HEK293 (cell line): Measurements from ENCODE around the gene TM9SF3.

ENCODE experiments used
- CTCF ChIA-PET: fragments of 350-600 bp; formaldehyde crosslinking; extraction: SDS; loops from one replicate; lab custom pipeline; 2021; ENCODE audit warnings: antibody characterized with exemption; lab: Yijun Ruan, JAX
- POLR2A ChIA-PET: fragments of 300-600 bp; formaldehyde crosslinking; extraction: SDS; loops from one replicate; lab custom pipeline; 2020; ENCODE audit warnings: antibody characterized with exemption, inconsistent platforms; lab: Yijun Ruan, JAX
- H3K27ac ChIP-seq: fragments of 200-500 bp; sonication (Bioruptor generic); 2 replicates; pipeline ENCODE4 v1.5.1; 2014; ENCODE audit warnings: low read depth, low read length, control low read depth, inconsistent platforms; ENCODE audit errors: extremely low read depth
- H3K36me3 ChIP-seq, 2 experiments: fragments of 200-500 bp in 1 of 2; sonication (Bioruptor generic) in 1 of 2; 1 replicate in 1 of 2; 2 replicates in 1 of 2; pipeline ENCODE4 v1.5.1; 2014 to 2017; ENCODE audit warnings: inconsistent platforms in 2 of 2, low read length in 2 of 2; ENCODE audit not compliant: control insufficient read depth in 2 of 2, insufficient read depth in 1 of 2
- H3K4me1 ChIP-seq: fragments of 200-500 bp; sonication (Bioruptor generic); 2 replicates; pipeline ENCODE4 v1.5.1; 2014; ENCODE audit warnings: mild to moderate bottlenecking, low read length, inconsistent platforms; ENCODE audit not compliant: control insufficient read depth, insufficient read depth
- H3K4me3 ChIP-seq: 2 replicates; pipeline ENCODE4 v1.5.1; 2011; ENCODE audit warnings: low read depth, mild to moderate bottlenecking, control low read depth, low read length, moderate library complexity
- H3K9me3 ChIP-seq: fragments of 200-500 bp; sonication (Bioruptor generic); 2 replicates; pipeline ENCODE4 v1.5.1; 2014; ENCODE audit warnings: low read depth, low read length, inconsistent platforms; ENCODE audit not compliant: control insufficient read depth, insufficient read depth
- BCL11B ChIP-seq: fragments of 450-650 bp; formaldehyde crosslinking; IDR thresholded peaks from 2 replicates; pipeline ENCODE4 v1.5.1; 2016; ENCODE audit warnings: low read depth, missing biosample characterization, missing genetic modification characterization
- GLIS1 ChIP-seq: fragments of 450-650 bp; formaldehyde crosslinking; IDR thresholded peaks from 2 replicates; pipeline ENCODE4 v1.5.1; 2016; ENCODE audit warnings: missing biosample characterization, missing genetic modification characterization
- KLF16 ChIP-seq: fragments of 450-650 bp; formaldehyde crosslinking; IDR thresholded peaks from 2 replicates; pipeline ENCODE4 v1.5.1; 2017; ENCODE audit warnings: missing biosample characterization, missing genetic modification characterization
- PRDM1 ChIP-seq: fragments of 450-650 bp; formaldehyde crosslinking; IDR thresholded peaks from 2 replicates; pipeline ENCODE4; 2016; ENCODE audit warnings: missing biosample characterization, missing genetic modification characterization
- REST ChIP-seq: fragments of 450-650 bp; formaldehyde crosslinking; IDR thresholded peaks from 2 replicates; pipeline ENCODE4 v1.5.1; 2016; ENCODE audit warnings: missing biosample characterization, missing genetic modification characterization
- SALL2 ChIP-seq: fragments of 450-650 bp; formaldehyde crosslinking; IDR thresholded peaks from 2 replicates; pipeline ENCODE4 v1.5.0; 2017; ENCODE audit warnings: missing biosample characterization, mild to moderate bottlenecking, missing genetic modification characterization, borderline replicate concordance
- ZBTB44 ChIP-seq: fragments of 450-650 bp; IDR thresholded peaks from 2 replicates; pipeline ENCODE4 v1.5.1; 2018; ENCODE audit warnings: missing biosample characterization, mild to moderate bottlenecking, missing genetic modification characterization
- ZEB2 ChIP-seq: fragments of 450-650 bp; formaldehyde crosslinking; IDR thresholded peaks from 2 replicates; pipeline ENCODE4 v1.5.1; 2016; ENCODE audit warnings: missing biosample characterization, missing genetic modification characterization
- ZFP37 ChIP-seq: fragments of 450-650 bp; formaldehyde crosslinking; IDR thresholded peaks from 2 replicates; pipeline ENCODE4 v1.5.1; 2016; ENCODE audit warnings: missing biosample characterization, missing genetic modification characterization
- ZNF16 ChIP-seq: fragments of 450-650 bp; formaldehyde crosslinking; IDR thresholded peaks from 2 replicates; pipeline ENCODE4 v1.5.1; 2016; ENCODE audit warnings: low read depth, missing biosample characterization, missing genetic modification characterization
- ZNF169 ChIP-seq: fragments of 450-650 bp; formaldehyde crosslinking; IDR thresholded peaks from 2 replicates; pipeline ENCODE4 v1.5.1; 2016; ENCODE audit warnings: missing biosample characterization, missing genetic modification characterization
- ZNF184 ChIP-seq: fragments of 450-650 bp; IDR thresholded peaks from 2 replicates; pipeline ENCODE4 v1.5.1; 2018; ENCODE audit warnings: missing biosample characterization, mild to moderate bottlenecking, missing genetic modification characterization
- ZNF221 ChIP-seq: fragments of 450-650 bp; formaldehyde crosslinking; IDR thresholded peaks from 2 replicates; pipeline ENCODE4 v1.5.1; 2017; ENCODE audit warnings: missing biosample characterization, missing genetic modification characterization, borderline replicate concordance
- ZNF302 ChIP-seq: fragments of 450-650 bp; formaldehyde crosslinking; IDR thresholded peaks from 2 replicates; pipeline ENCODE4 v1.5.1; 2016; ENCODE audit warnings: missing biosample characterization, missing genetic modification characterization, low read depth
- ZNF544 ChIP-seq: fragments of 450-650 bp; formaldehyde crosslinking; IDR thresholded peaks from 2 replicates; pipeline ENCODE4 v1.5.0; 2017; ENCODE audit warnings: missing biosample characterization, missing genetic modification characterization
- ZNF600 ChIP-seq: fragments of 450-650 bp; formaldehyde crosslinking; IDR thresholded peaks from 2 replicates; pipeline ENCODE4 v1.5.1; 2016; ENCODE audit warnings: missing biosample characterization, missing genetic modification characterization
- ZNF747 ChIP-seq: fragments of 450-650 bp; formaldehyde crosslinking; IDR thresholded peaks from 2 replicates; pipeline ENCODE4 v1.5.1; 2016; ENCODE audit warnings: missing biosample characterization, missing genetic modification characterization
- ZNF76 ChIP-seq: fragments of 450-650 bp; formaldehyde crosslinking; IDR thresholded peaks from 2 replicates; pipeline ENCODE4; 2016; ENCODE audit warnings: low read depth, missing biosample characterization, missing genetic modification characterization, borderline replicate concordance
- ZNF776 ChIP-seq: fragments of 450-650 bp; formaldehyde crosslinking; IDR thresholded peaks from 2 replicates; pipeline ENCODE4 v1.5.0; 2017; ENCODE audit warnings: missing biosample characterization, missing genetic modification characterization, borderline replicate concordance
- ZNF777 ChIP-seq: fragments of 450-650 bp; formaldehyde crosslinking; IDR thresholded peaks from 2 replicates; pipeline ENCODE4 v1.5.1; 2017; ENCODE audit warnings: missing biosample characterization, missing genetic modification characterization, borderline replicate concordance
- ZSCAN4 ChIP-seq: fragments of 450-650 bp; formaldehyde crosslinking; IDR thresholded peaks from 2 replicates; pipeline ENCODE4 v1.5.1; 2017; ENCODE audit warnings: missing biosample characterization, missing genetic modification characterization
- TF ChIP-seq, protein P1 (sequence below): fragments of 450-650 bp; formaldehyde crosslinking; IDR thresholded peaks from 2 replicates; pipeline ENCODE4 v1.5.1; 2016; ENCODE audit warnings: missing biosample characterization, missing genetic modification characterization
- TF ChIP-seq, protein P2 (sequence below): fragments of 450-650 bp; IDR thresholded peaks from 2 replicates; pipeline ENCODE4 v1.5.1; 2018; ENCODE audit warnings: missing biosample characterization, missing genetic modification characterization

Gene TM9SF3

DNA sequence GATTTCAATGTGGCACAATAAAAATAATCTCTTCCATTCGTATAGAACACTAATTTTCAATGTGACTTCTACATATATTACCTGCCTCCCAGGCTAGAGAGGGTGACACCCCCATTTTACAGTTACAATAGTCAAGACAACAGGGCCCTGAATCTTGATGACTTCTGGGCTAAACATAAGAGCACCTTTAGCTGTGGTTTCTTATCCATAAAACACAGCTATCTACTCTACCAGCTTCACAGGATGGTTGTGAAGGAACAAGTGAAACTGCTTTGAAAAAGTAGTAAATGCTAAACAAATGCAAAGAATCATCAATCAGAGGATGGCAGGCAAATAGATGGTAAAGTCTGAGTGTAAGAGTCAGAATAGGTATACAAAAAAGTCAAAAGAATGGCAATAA is 69.5 kb downstream of the TM9SF3 start:
- peaks cover 11 to 34% of the 10 kb centered on the region in 2 experiments; a peak in 2 of 3 replicates for H3K36me3 ChIP-seq
- CTCF ChIA-PET: interaction anchor here (1.0 kb wide), 1 partner anchor 39 kb away, joined by 5 read pairs; no protein-coding TSS in a partner anchor
- H3K4me3 ChIP-seq: no peak overlapping the region
- H3K4me1 ChIP-seq: peaks cover 5% of the 10 kb centered on the region
- no peaks in the 10 kb centered on the region for H3K9me3 ChIP-seq
- TF ChIP-seq ZNF777 (tag by site-specific recombination): no peak
- H3K27ac ChIP-seq: no peak overlapping the region
- POLR2A ChIA-PET: no interaction called here

DNA sequence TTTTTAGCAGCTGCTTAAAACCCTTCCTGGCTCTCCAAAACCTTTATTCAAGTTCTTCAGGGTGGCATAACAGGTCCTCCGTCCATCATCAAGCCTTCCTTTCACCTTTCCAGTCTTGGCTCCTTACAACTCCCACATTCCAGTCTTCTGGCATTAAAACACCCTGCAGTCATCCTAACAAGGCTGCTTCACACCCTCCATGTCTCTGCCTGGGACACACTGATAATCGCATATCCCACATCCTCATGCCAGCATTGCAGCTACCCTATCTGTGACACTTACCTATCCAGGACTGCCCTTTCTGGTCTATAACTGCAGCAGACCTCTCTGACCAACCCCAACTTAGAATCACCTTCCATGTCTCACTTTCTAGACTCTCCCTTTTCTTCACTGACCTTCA is 70.5 kb downstream of the TM9SF3 start:
- POLR2A ChIA-PET: no interaction called here

DNA sequence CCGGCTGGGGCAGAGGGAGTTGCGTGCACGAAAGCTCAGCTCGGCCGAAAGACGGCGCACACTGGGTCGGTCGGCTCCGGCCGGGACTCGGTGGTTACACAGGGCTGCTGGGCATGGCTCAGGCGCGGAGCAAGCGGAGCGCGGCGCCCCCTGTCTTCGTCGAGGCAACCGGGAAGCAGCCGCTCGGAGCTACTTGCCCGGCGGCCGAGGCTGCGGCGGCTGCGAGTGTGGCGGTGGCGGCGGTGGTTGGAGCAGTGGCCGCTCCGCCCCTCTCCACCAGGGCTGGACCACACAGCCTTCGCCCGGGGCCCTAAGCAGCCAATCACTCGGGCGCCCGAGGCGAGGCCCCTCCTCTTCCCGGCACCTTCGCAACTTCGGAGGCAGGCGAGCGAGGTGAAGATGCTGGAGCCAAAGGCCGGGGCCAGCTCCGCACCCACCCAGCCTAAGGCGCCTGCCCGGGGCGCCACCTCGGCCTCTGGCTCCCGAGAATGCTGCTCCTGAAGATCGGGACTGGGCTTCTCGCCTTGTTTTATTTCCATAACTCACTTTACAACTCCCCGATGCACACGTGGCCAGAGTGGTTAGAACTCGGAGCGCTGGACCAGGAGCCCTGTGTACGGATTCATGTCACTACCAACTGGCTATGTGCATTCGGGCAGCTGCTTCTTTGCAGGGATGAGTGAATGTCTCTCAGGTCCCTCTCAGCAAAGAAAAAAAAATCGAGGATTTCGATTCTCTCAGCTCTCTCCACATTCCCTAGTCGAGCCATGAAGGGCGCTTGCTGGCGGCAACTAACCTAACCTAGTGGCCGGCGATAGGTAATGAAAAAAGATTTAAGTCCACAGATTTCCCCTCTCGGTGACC is 72.9 kb downstream of the TM9SF3 start, which contains the start of gene TLL2:
TLL2 (minus strand) TSS at position 229 of the 864 bp plus-strand sequence. CDS start 241 bp downstream, outside the sequence.
- Histone ChIP-seq H3K4me1 (peaks cover 5% of the 10 kb centered on the region), H3K36me3 (peaks cover 0 to 5% of the 10 kb centered on the region in 2 experiments; a peak in 1 of 3 replicates), H3K27ac (peak within 1 kb of the TSS; percentile 42; the same call in 1 of the 2 replicates), H3K9me3 (no peaks in the 10 kb centered on the region), H3K4me3 (peak within 1 kb of the TSS; percentile 46)
- POLR2A ChIA-PET: interaction anchor here (1.2 kb wide), 2 partner anchors 139 to 555 kb away, joined by 3 read pairs; no protein-coding TSS in a partner anchor
- CTCF ChIA-PET: interaction anchor here (0.6 to 5.6 kb wide), 37 partner anchors 11 to 1357 kb away, joined by 3 to 79 read pairs (median 4); no protein-coding TSS in a partner anchor
- TF ChIP-seq, protein P1, sequence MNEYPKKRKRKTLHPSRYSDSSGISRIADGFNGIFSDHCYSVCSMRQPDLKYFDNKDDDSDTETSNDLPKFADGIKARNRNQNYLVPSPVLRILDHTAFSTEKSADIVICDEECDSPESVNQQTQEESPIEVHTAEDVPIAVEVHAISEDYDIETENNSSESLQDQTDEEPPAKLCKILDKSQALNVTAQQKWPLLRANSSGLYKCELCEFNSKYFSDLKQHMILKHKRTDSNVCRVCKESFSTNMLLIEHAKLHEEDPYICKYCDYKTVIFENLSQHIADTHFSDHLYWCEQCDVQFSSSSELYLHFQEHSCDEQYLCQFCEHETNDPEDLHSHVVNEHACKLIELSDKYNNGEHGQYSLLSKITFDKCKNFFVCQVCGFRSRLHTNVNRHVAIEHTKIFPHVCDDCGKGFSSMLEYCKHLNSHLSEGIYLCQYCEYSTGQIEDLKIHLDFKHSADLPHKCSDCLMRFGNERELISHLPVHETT: 0 out of 2 replicates have a peak, but pooled peaks have one; percentile 48
- no peak for TF ChIP-seq REST (tag by site-specific recombination)
- TF ChIP-seq BCL11B: no peak
- TF ChIP-seq, protein P2, sequence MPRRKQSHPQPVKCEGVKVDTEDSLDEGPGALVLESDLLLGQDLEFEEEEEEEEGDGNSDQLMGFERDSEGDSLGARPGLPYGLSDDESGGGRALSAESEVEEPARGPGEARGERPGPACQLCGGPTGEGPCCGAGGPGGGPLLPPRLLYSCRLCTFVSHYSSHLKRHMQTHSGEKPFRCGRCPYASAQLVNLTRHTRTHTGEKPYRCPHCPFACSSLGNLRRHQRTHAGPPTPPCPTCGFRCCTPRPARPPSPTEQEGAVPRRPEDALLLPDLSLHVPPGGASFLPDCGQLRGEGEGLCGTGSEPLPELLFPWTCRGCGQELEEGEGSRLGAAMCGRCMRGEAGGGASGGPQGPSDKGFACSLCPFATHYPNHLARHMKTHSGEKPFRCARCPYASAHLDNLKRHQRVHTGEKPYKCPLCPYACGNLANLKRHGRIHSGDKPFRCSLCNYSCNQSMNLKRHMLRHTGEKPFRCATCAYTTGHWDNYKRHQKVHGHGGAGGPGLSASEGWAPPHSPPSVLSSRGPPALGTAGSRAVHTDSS (tag by site-specific recombination): no peak
- TF ChIP-seq ZSCAN4 (tag by site-specific recombination): no peak
- TF ChIP-seq GLIS1 (tag by site-specific recombination): no peak; the same call in 1 of the 2 replicates
- TF ChIP-seq ZNF76 (tag by site-specific recombination): no peak
- TF ChIP-seq KLF16 (tag by site-specific recombination): peak; percentile 52; the same call in 1 of the 2 replicates
- no peak for TF ChIP-seq ZNF169 (tag by site-specific recombination)
- TF ChIP-seq ZFP37 (tag by site-specific recombination): peak; percentile 86; the same call in 1 of the 2 replicates
- TF ChIP-seq ZEB2 (tag by site-specific recombination): peak; percentile 73
- TF ChIP-seq ZBTB44 (tag by site-specific recombination): no peak
- no peak for TF ChIP-seq ZNF221
- no peak for TF ChIP-seq ZNF16
- no peak for TF ChIP-seq SALL2 (tag by site-specific recombination)

More for the DNA sequence above, 70.5 kb downstream of the TM9SF3 start:
- CTCF ChIA-PET: interaction anchor here (0.7 to 1.3 kb wide), 4 partner anchors 10 to 189 kb away, joined by 3 to 4 read pairs (median 3); no protein-coding TSS in a partner anchor
- Histone ChIP-seq H3K27ac (no peak overlapping the region), H3K9me3 (no peaks in the 10 kb centered on the region), H3K4me3 (no peak overlapping the region), H3K4me1 (peaks cover 5% of the 10 kb centered on the region), H3K36me3 (peaks cover 8 to 26% of the 10 kb centered on the region in 2 experiments; a peak in 2 of 3 replicates)
- TF ChIP-seq ZNF302 (tag by site-specific recombination): no peak
- TF ChIP-seq PRDM1: peak; percentile 60; the same call in 1 of the 2 replicates
- TF ChIP-seq ZNF747 (tag by site-specific recombination): no peak
- no peak for TF ChIP-seq ZNF544 (tag by site-specific recombination)
- TF ChIP-seq ZNF600 (tag by site-specific recombination): peak; percentile 36; the same call in 1 of the 2 replicates
- no peak for TF ChIP-seq ZNF184 (tag by site-specific recombination)
- no peak for TF ChIP-seq ZNF776 (tag by site-specific recombination)
- TF ChIP-seq, all 188 proteins: peak for 2
